K562 (cell line): ENCODE measurements around the gene SIRT2. TPM values are rescaled to one million over a fixed set of nuclear protein-coding genes. Genes with fewer than 3 reads are reported as not detected.

ENCODE experiments used
- ATAC-seq: fragments of 200-7000 bp; cut with Tn5 transposase; 3 replicates; pipeline ENCODE4 v1.9.1; 2020; ENCODE audit warnings: moderate library complexity
- BruUV-seq: library from RNA; stranded (reverse); fragments of 400-500 nt; replicated peaks from 2 replicates; lab custom pipeline; 2021; lab: Mats Ljungman, UMichigan
- CTCF ChIA-PET: fragments of 300-600 bp; formaldehyde crosslinking; extraction: SDS; loops from one replicate; lab custom pipeline; 2021; ENCODE audit warnings: low intra/inter-chr PET ratio; lab: Yijun Ruan, JAX
- POLR2A ChIA-PET: fragments of 300-600, 350-650 bp; sonication (Branson Sonifier 250); formaldehyde crosslinking; extraction: SDS; loops from one replicate; lab custom pipeline; 2021; ENCODE audit warnings: antibody characterized with exemption, inconsistent platforms; lab: Yijun Ruan, JAX
- DNase-seq, 4 experiments: peaks; one replicate each; pipeline versions ENCODE4 v3.0.0 to v3.0.0-alpha.2; 2011 to 2018; ENCODE audit warnings: low spot score in 3 of 4, mixed read lengths in 3 of 4; ENCODE audit errors: extremely low read depth in 1 of 4
- FAIRE-seq: peaks from 2 replicates; lab custom pipeline; 2011; peaks lifted over from hg19 to GRCh38; lab: Jason Lieb, UNC
- H2AFZ ChIP-seq: 2 replicates; pipeline ENCODE4 v1.6.0; 2011; ENCODE audit warnings: low read depth, low read length, control low read depth, inconsistent platforms
- H3K27ac ChIP-seq: fragments of 200-600 bp; 3 replicates; pipeline ENCODE4 v1.8.0; 2011; ENCODE audit warnings: low read depth, mild to moderate bottlenecking, control low read depth, inconsistent platforms, low read length, moderate library complexity, mixed read lengths; ENCODE audit errors: extremely low read depth
- H3K27me3 ChIP-seq, 2 experiments: fragments of 300-600 bp in 1 of 2; 2 replicates in 1 of 2; 3 replicates in 1 of 2; pipeline versions ENCODE4 v1.6.0 to v1.8.0; 2011; ENCODE audit warnings: inconsistent platforms in 2 of 2, low read length in 2 of 2, mild to moderate bottlenecking in 1 of 2, mixed read lengths in 1 of 2, moderate library complexity in 1 of 2; ENCODE audit not compliant: control insufficient read depth in 2 of 2, insufficient read depth in 2 of 2
- H3K36me3 ChIP-seq: fragments of 300-600 bp; 3 replicates; pipeline ENCODE4 v1.8.0; 2011; ENCODE audit warnings: mild to moderate bottlenecking, low read length, inconsistent platforms; ENCODE audit not compliant: control insufficient read depth, insufficient read depth
- H3K4me1 ChIP-seq, 2 experiments: fragments of 200-600 bp in 1 of 2; replicated peaks in 1 of 2; 2 replicates in 1 of 2; 3 replicates in 1 of 2; pipeline versions ENCODE4 v1.5.1 to v1.8.0; 2011; ENCODE audit warnings: inconsistent platforms in 2 of 2, low read length in 2 of 2, mild to moderate bottlenecking in 1 of 2, mixed read lengths in 1 of 2, moderate library complexity in 1 of 2; ENCODE audit not compliant: control insufficient read depth in 2 of 2, insufficient read depth in 2 of 2
- H3K4me2 ChIP-seq: 2 replicates; pipeline ENCODE4 v1.6.1; 2011; ENCODE audit warnings: low read length, control low read depth, inconsistent platforms, mixed read lengths; ENCODE audit not compliant: insufficient read depth
- H3K4me3 ChIP-seq: fragments of 200-600 bp; sonication (generic), shearing (Covaris generic); 2 replicates; pipeline ENCODE4 v1.5.1; 2016; ENCODE audit warnings: control low read depth, inconsistent platforms
- H3K79me2 ChIP-seq: fragments of 200-600 bp; 3 replicates; pipeline ENCODE4 v1.8.0; 2011; ENCODE audit warnings: low read length, inconsistent platforms; ENCODE audit not compliant: control insufficient read depth, insufficient read depth
- H3K9ac ChIP-seq, 2 experiments: 2 replicates each; pipeline versions ENCODE4 v1.6.0 to v1.6.1; 2011; ENCODE audit warnings: low read depth in 2 of 2, low read length in 2 of 2, control low read depth in 1 of 2, inconsistent platforms in 1 of 2, mild to moderate bottlenecking in 1 of 2, mixed read lengths in 1 of 2; ENCODE audit not compliant: insufficient read depth in 1 of 2
- H3K9me1 ChIP-seq: one replicate; pipeline ENCODE4 v1.6.0; 2011; ENCODE audit warnings: inconsistent platforms, mild to moderate bottlenecking, low read length, moderate library complexity; ENCODE audit not compliant: control insufficient read depth, insufficient read depth
- H3K9me3 ChIP-seq: replicated peaks from 2 replicates; pipeline ENCODE4 v1.5.1; 2011; ENCODE audit warnings: low read depth, low read length, inconsistent platforms; ENCODE audit not compliant: control insufficient read depth, insufficient read depth
- H4K20me1 ChIP-seq: replicated peaks from 2 replicates; pipeline ENCODE4 v1.6.1; 2011; ENCODE audit warnings: low read length, inconsistent platforms, mixed read lengths; ENCODE audit not compliant: control insufficient read depth, insufficient read depth
- CBFA2T3 ChIP-seq: fragments of 450-650 bp; IDR thresholded peaks from 2 replicates; pipeline ENCODE4 v1.6.1; 2017
- ELF4 ChIP-seq: fragments of 450-650 bp; formaldehyde crosslinking; IDR thresholded peaks from 2 replicates; pipeline ENCODE4 v1.4.0; 2022; ENCODE audit warnings: missing genetic modification characterization
- HDAC1 ChIP-seq, 2 experiments: fragments of 450-650 bp; IDR thresholded peaks; 2 replicates each; pipeline ENCODE4 v1.6.1; 2016 to 2017; ENCODE audit warnings: inconsistent platforms in 1 of 2, mild to moderate bottlenecking in 1 of 2, moderate library complexity in 1 of 2
- JUNB ChIP-seq: fragments of 450-650 bp; formaldehyde crosslinking; conservative IDR thresholded peaks from 2 replicates; pipeline ENCODE4 v1.4.0; 2020; ENCODE audit warnings: mild to moderate bottlenecking
- NCOR1 ChIP-seq: fragments of 450-650 bp; IDR thresholded peaks from 2 replicates; pipeline ENCODE4 v1.6.1; 2016; ENCODE audit warnings: mild to moderate bottlenecking, moderate library complexity
- POLR2G ChIP-seq: fragments of 200-400 bp; formaldehyde crosslinking; IDR thresholded peaks from 2 replicates; pipeline ENCODE4 v1.6.1; 2017; ENCODE audit warnings: low read depth, mild to moderate bottlenecking, antibody characterized with exemption, low read length, moderate library complexity
- SIX5 ChIP-seq, 2 experiments: IDR thresholded peaks; 2 replicates each; pipeline ENCODE4 v1.6.1; 2011; ENCODE audit warnings: low read length in 2 of 2, borderline replicate concordance in 1 of 2, low read depth in 1 of 2, mild to moderate bottlenecking in 1 of 2, moderate library complexity in 1 of 2; ENCODE audit not compliant: insufficient read depth in 1 of 2
- SMARCA4 ChIP-seq: fragments of 450-650 bp; IDR thresholded peaks from 2 replicates; pipeline ENCODE4 v1.6.1; 2016
- USF2 ChIP-seq: sonication (generic); formaldehyde crosslinking; IDR thresholded peaks from 2 replicates; pipeline ENCODE4 v1.5.0; 2020; ENCODE audit warnings: missing genetic modification reagents
- ZBTB26 ChIP-seq: fragments of 450-650 bp; formaldehyde crosslinking; IDR thresholded peaks from 2 replicates; pipeline ENCODE4 v1.4.0; 2022; ENCODE audit warnings: missing genetic modification characterization
- WGBS: fragments of 100-300 bp; shearing (Covaris generic); methylation state at CpG from one replicate; pipeline ENCODE4 v1.1.6; 2016; ENCODE audit warnings: low coverage, mixed read lengths; ENCODE audit not compliant: insufficient coverage; ENCODE audit errors: missing lambda C conversion rate; 5-methylcytosine and 5-hydroxymethylcytosine counted together
- in situ Hi-C: fragments of 300-500 bp; cut with MboI; formaldehyde crosslinking; loops from 4 replicates; pipeline ENCODE4 v1.15.0; 2018; ENCODE audit warnings: inconsistent platforms, mixed read lengths
- intact Hi-C: fragments of 100-400 bp; cut with micrococcal nuclease; formaldehyde crosslinking; loops from 2 replicates; pipeline ENCODE4 v1.14.2; 2022
- polyA plus RNA-seq, 8 experiments: library from polyadenylated mRNA; depleted of rRNA in 4 of 8; stranded (reverse) in 5 of 8; unstranded in 3 of 8; fragments of >200 nt; fragmentation: Nextera tagmentation in 2 of 8; fragmentation: Illumina TruSeq in 1 of 8; extraction: Ambion mirVana in 2 of 8; extraction: Trizol in 1 of 8; gene quantifications; 2 replicates each; pipeline versions ENCODE4 v1.2.1 to v1.2.3, GENCODE V29; 2011 to 2014; ENCODE audit warnings: inconsistent platforms in 1 of 8, missing spikeins in 1 of 8
- total RNA-seq, 7 experiments: library from RNA; depleted of rRNA in 6 of 7; stranded (reverse); fragments of >200 nt in 6 of 7; fragmentation: Illumina TruSeq in 2 of 7; extraction: Trizol in 2 of 7; gene quantifications; 2 replicates each; pipeline versions ENCODE4 v1.2.1 to v1.2.3, GENCODE V29; 2011 to 2021; ENCODE audit warnings: low replicate concordance in 1 of 7
- TF ChIP-seq, protein P1 (sequence below): fragments of 450-650 bp; IDR thresholded peaks from 2 replicates; pipeline ENCODE4 v1.6.1; 2018; ENCODE audit not compliant: partially characterized antibody

SIRT2 gene
- total and polyA plus RNA-seq, 9 of the 15 experiments (the other 6 are each of a cell fraction or from before 2014, with no cell fraction given) = 2.3 to 35.2 (median 22.9) TPM

- FAIRE-seq = no peak
- H2AFZ ChIP-seq = peak overlapping the region; percentile 48
- TF ChIP-seq ZBTB26 (0 out of 2 replicates have a peak, but pooled peaks have one; percentile 36), HDAC1 (IDR thresholded peaks at IDR 0.05) (0 out of 4 replicates have a peak, but pooled peaks of 1 of the 2 experiments have one; percentile 20), ELF4 (CRISPR knock-in tag) (no peak), SMARCA4 (0 out of 2 replicates have a peak, but pooled peaks have one; percentile 50), JUNB (CRISPR knock-in tag) (no peak), NCOR1 (peak; percentile 36; the same call in 1 of the 2 replicates), USF2 (CRISPR knock-in tag) (no peak), SIX5 (IDR thresholded peaks at IDR 0.05; ENCODE audit: borderline replicate concordance in 1 of 2, insufficient read depth in 1 of 2, low read depth in 1 of 2, low read length in 2 of 2) (no peak), CBFA2T3 (peak; percentile 46; the same call in 1 of the 2 replicates), POLR2G (peak; percentile 3; the same call in 1 of the 2 replicates)
- TF ChIP-seq, protein P1, sequence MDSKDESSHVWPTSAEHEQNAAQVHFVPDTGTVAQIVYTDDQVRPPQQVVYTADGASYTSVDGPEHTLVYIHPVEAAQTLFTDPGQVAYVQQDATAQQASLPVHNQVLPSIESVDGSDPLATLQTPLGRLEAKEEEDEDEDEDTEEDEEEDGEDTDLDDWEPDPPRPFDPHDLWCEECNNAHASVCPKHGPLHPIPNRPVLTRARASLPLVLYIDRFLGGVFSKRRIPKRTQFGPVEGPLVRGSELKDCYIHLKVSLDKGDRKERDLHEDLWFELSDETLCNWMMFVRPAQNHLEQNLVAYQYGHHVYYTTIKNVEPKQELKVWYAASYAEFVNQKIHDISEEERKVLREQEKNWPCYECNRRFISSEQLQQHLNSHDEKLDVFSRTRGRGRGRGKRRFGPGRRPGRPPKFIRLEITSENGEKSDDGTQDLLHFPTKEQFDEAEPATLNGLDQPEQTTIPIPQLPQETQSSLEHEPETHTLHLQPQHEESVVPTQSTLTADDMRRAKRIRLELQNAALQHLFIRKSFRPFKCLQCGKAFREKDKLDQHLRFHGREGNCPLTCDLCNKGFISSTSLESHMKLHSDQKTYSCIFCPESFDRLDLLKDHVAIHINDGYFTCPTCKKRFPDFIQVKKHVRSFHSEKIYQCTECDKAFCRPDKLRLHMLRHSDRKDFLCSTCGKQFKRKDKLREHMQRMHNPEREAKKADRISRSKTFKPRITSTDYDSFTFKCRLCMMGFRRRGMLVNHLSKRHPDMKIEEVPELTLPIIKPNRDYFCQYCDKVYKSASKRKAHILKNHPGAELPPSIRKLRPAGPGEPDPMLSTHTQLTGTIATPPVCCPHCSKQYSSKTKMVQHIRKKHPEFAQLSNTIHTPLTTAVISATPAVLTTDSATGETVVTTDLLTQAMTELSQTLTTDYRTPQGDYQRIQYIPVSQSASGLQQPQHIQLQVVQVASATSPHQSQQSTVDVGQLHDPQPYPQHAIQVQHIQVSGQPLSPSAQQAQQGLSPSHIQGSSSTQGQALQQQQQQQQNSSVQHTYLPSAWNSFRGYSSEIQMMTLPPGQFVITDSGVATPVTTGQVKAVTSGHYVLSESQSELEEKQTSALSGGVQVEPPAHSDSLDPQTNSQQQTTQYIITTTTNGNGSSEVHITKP = peak; percentile 19
Measured at GRCh38 chr19:38850976-38851621, 48.3 kb downstream of the SIRT2 start.

More at GRCh38 chr19:38850976-38851621, 48.3 kb downstream of the SIRT2 start:
- Histone ChIP-seq H3K36me3 (peaks cover 29% of the 10 kb centered on the region), H3K79me2 (peaks cover 47% of the 10 kb centered on the region), H3K27me3 (no peaks in the 10 kb centered on the region), H3K4me3 (peak overlapping the region; percentile 80), H4K20me1 (peaks cover 5% of the 10 kb centered on the region), H3K9me3 (no peaks in the 10 kb centered on the region), H3K9me1 (no peaks in the 10 kb centered on the region), H3K27ac (peak overlapping the region; percentile 94), H3K9ac (peak overlapping the region; percentile 76 to 97), H3K4me2 (peak overlapping the region; percentile 89), H3K4me1 (peaks cover 16 to 46% of the 10 kb centered on the region in 2 experiments; a peak in 4 of 5 replicates)
- ChIA-PET POLR2A (interaction anchor here (0.7 to 6.0 kb wide), 6 partner anchors 9 to 338 kb away, joined by 3 to 58 read pairs (median 4); partner anchors contain the start of gene ECH1), CTCF (interaction anchor here (1.0 kb wide), 1 partner anchor 79 kb away, joined by 3 read pairs; the partner anchor contains the start of genes MRPS12 and SARS2)
- in situ Hi-C loops = no loop called here
- intact Hi-C loops = loop anchor here (1.0 to 2.0 kb wide), 3 partner anchors 32 to 79 kb away; partner anchors contain the start of genes MRPS12 and SARS2
- under 1% methylated on average over 39 of the region's 40 CpGs for WGBS
- DNase-seq (peak in 2 of 4 experiments; percentile 60 to 80), ATAC-seq (peak; percentile 1)
- BruUV-seq = TSS peak; percentile 78
